Fibroblast of villous mesenchyme (primary cell): Measurements from ENCODE around the gene LIMCH1. TPM values are rescaled to one million over a fixed set of nuclear protein-coding genes. Genes with fewer than 3 reads are reported as not detected.

Experiments used
- DNase-seq: peaks from one replicate; pipeline ENCODE4 v3.0.0-alpha.2; 2010; ENCODE audit warnings: low read depth
- H3K4me3 ChIP-seq: 2 replicates; pipeline ENCODE4 v1.5.1; 2011; ENCODE audit warnings: low read depth, mild to moderate bottlenecking, low read length
- total RNA-seq: library from RNA; depleted of rRNA; stranded (reverse); fragments of >200 nt; gene quantifications from 2 replicates; pipeline ENCODE4 v1.2.3, GENCODE V29; 2012
- TF ChIP-seq, protein P1 (sequence below): IDR thresholded peaks from 2 replicates; pipeline ENCODE4 v1.5.1; 2012; ENCODE audit warnings: low read depth, mild to moderate bottlenecking, low read length; ENCODE audit not compliant: insufficient read depth

LIMCH1 gene
- total RNA-seq, 1 donor = 3.9 TPM

- TF ChIP-seq, protein P1, sequence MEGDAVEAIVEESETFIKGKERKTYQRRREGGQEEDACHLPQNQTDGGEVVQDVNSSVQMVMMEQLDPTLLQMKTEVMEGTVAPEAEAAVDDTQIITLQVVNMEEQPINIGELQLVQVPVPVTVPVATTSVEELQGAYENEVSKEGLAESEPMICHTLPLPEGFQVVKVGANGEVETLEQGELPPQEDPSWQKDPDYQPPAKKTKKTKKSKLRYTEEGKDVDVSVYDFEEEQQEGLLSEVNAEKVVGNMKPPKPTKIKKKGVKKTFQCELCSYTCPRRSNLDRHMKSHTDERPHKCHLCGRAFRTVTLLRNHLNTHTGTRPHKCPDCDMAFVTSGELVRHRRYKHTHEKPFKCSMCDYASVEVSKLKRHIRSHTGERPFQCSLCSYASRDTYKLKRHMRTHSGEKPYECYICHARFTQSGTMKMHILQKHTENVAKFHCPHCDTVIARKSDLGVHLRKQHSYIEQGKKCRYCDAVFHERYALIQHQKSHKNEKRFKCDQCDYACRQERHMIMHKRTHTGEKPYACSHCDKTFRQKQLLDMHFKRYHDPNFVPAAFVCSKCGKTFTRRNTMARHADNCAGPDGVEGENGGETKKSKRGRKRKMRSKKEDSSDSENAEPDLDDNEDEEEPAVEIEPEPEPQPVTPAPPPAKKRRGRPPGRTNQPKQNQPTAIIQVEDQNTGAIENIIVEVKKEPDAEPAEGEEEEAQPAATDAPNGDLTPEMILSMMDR = no peak
- no peak for DNase-seq
- no peak overlapping the region for H3K4me3 ChIP-seq
Measured at GRCh38 chr4:41747230-41748055, 209.5 kb downstream of the LIMCH1 start.

DNA sequence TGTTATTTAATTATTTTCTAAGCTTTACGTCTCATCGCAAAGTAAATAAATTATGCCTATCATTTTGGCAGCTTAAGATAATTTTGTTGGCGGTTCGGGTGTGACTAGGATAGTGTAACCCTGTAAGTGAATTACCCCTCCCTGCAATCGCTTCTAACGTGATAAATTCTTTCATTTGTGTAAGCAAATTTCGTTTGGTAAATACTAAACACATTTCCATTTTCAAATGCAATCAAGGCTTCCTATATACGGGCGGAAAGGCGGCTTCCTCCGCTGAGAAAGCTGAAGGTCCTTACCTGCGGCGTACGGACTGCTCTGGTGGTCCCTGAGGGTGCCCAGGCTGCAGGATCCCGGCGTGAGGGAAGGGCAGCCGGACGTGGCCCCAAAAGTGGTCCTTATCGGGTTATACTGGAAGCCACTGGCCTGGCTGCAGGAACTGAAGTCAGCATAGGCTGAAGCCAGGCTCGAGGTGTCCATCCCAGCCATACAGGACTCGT lies 210.2 kb downstream of the LIMCH1 start:
- TF ChIP-seq, protein P1 = no peak
- H3K4me3 ChIP-seq = no peak overlapping the region
- no peak for DNase-seq

DNA sequence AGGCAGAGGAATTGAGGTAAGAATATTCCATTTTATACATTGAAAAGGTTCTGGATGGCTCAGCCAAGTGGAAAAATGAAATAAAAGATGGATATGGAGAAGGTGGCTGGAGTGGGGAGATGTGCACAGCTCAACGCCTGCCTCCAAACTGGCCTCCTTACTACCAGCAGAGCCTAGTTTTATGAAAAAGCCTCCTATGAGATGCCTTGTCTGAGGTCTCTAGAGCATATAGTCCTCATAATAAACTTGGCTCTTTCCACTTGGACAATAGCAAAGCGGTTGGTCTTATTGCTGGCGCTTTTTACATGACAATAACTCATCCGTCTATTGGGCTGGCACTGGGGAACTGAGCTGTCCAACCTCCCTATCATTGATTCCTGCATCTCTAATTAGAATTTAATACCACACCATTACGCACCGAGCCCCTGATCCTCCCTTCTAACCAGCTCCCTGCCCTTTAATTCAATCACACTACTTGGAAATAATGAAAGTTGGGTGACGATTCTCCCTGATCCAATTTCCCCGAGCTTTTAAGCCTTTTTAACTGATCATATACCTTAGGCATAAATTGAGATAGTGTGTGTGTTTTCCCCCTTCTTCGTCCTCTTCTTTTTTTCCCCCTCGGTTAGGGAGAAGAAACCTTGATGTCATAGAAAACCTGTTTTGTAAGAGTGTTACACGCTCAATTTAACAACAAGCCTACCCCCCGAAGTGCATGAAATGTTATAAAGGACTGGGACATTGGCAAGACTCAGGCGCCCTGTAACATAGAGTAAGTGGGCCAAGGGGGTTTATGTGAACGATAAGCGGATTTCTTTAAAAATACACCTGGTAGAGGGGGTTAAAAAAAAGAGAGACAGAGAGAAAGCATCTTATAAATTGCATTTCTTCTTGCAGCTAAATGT lies 210.9 kb downstream of the LIMCH1 start, which contains the start of gene PHOX2B:
TSS of gene PHOX2B (minus strand) at position 155 of the 905 bp plus-strand sequence. CDS start at position 40, 115 bp downstream.
- TF ChIP-seq, protein P1 = no peak
- DNase-seq = no peak
- H3K4me3 ChIP-seq = no peak within 1 kb of the TSS

GRCh38 chr4:41749631-41750039 lies 211.7 kb downstream of the LIMCH1 start:
- DNase-seq = no peak
- H3K4me3 ChIP-seq = no peak overlapping the region
- TF ChIP-seq, protein P1 = no peak

Other genes with a start within 250 kb of the LIMCH1 start
- not detected in 2 replicates for gene PHOX2B, start 210.6 kb downstream of the LIMCH1 start, total RNA-seq